AG04450 (cell line): ENCODE measurements around the gene CMTM5. TPM values are rescaled to one million over a fixed set of nuclear protein-coding genes. Genes with fewer than 3 reads are reported as not detected.
"Not testable (repeated sequence)": the region's sequence is repeated elsewhere in the genome, so short reads cannot be mapped to it uniquely, and the experiment has no call there.

ENCODE experiments used
- CTCF ChIA-PET: fragments of 300-600, 350-600 bp; formaldehyde crosslinking; extraction: SDS; loops from one replicate; lab custom pipeline; 2022; ENCODE audit warnings: antibody characterized with exemption, inconsistent platforms; lab: Charles Lee
- POLR2A ChIA-PET: fragments of 350-600 bp; formaldehyde crosslinking; extraction: SDS; loops from one replicate; lab custom pipeline; 2021; ENCODE audit warnings: antibody characterized with exemption, inconsistent platforms; lab: Yijun Ruan, JAX
- DNase-seq: peaks from one replicate; pipeline ENCODE4 v3.0.0-alpha.2; 2011; ENCODE audit warnings: low read depth, low spot score
- H3K27ac ChIP-seq: one replicate; pipeline ENCODE4 v1.5.1; 2012; ENCODE audit warnings: low read depth, low read length, control low read depth
- H3K27me3 ChIP-seq: one replicate; pipeline ENCODE4 v1.6.0; 2012; ENCODE audit warnings: low read length; ENCODE audit not compliant: control insufficient read depth, insufficient read depth
- H3K4me3 ChIP-seq: 2 replicates; pipeline ENCODE4 v1.5.1; 2011; ENCODE audit warnings: mild to moderate bottlenecking, low read depth, low read length, control low read depth
- H3K9me3 ChIP-seq: 2 replicates; pipeline ENCODE4 v1.5.1; 2012; ENCODE audit warnings: low read length; ENCODE audit not compliant: control insufficient read depth, insufficient read depth
- CTCF ChIP-seq: IDR thresholded peaks from 2 replicates; pipeline ENCODE4 v1.5.1; 2011; ENCODE audit warnings: low read depth, low read length, control low read depth, inconsistent platforms
- polyA plus RNA-seq: library from polyadenylated mRNA; depleted of rRNA; stranded (reverse); fragments of >200 nt; gene quantifications from 2 replicates; pipeline ENCODE4 v1.2.3, GENCODE V29; 2011

Gene CMTM5
- polyA plus RNA-seq, 1 experiment, result 0.37 TPM

GRCh38 chr14:23385244-23385641 lies 8.4 kb downstream of the CMTM5 start:
- Histone ChIP-seq H3K9me3 (no peaks in the 10 kb centered on the region), H3K4me3 (no peak overlapping the region), H3K27ac (no peak overlapping the region), H3K27me3 (peaks cover 34% of the 10 kb centered on the region)
- ChIA-PET POLR2A (no interaction called here), CTCF (interaction anchor here (0.5 kb wide), 1 partner anchor 94 kb away, joined by 3 read pairs; no protein-coding TSS in a partner anchor)
- no peak for DNase-seq
- no peak for TF ChIP-seq CTCF

- peaks cover 29% of the 10 kb centered on the region for H3K27me3 ChIP-seq
- H3K4me3 ChIP-seq, result no peak overlapping the region
- TF ChIP-seq CTCF, result no peak
- H3K27ac ChIP-seq, result no peak overlapping the region
- H3K9me3 ChIP-seq, result no peaks in the 10 kb centered on the region
- ChIA-PET CTCF (interaction anchor here (0.5 kb wide), 1 partner anchor 93 kb away, joined by 3 read pairs; no protein-coding TSS in a partner anchor), POLR2A (no interaction called here)
- no peak for DNase-seq
Measured at GRCh38 chr14:23385642-23386265, 8.9 kb downstream of the CMTM5 start.

- CTCF ChIA-PET, H3K9me3 ChIP-seq, H3K4me3 ChIP-seq, DNase-seq, H3K27ac ChIP-seq, POLR2A ChIA-PET: not testable (repeated sequence)
- H3K27me3 ChIP-seq, result peaks cover 29% of the 10 kb centered on the region
Measured at GRCh38 chr14:23386266-23386657, 9.4 kb downstream of the CMTM5 start.

- Histone ChIP-seq H3K9me3 (no peaks in the 10 kb centered on the region), H3K27ac (no peak overlapping the region), H3K4me3 (no peak overlapping the region), H3K27me3 (peaks cover 27% of the 10 kb centered on the region)
- POLR2A ChIA-PET, result no interaction called here
- no peak for DNase-seq
- CTCF ChIA-PET, result no interaction called here
- no peak for TF ChIP-seq CTCF
Measured at GRCh38 chr14:23386999-23387398, 10.2 kb downstream of the CMTM5 start.

- POLR2A ChIA-PET, result no interaction called here
- Histone ChIP-seq H3K9me3 (no peaks in the 10 kb centered on the region), H3K27ac (no peak overlapping the region), H3K4me3 (no peak overlapping the region), H3K27me3 (peaks cover 25% of the 10 kb centered on the region)
- CTCF ChIA-PET, result interaction anchor here (1.0 kb wide), 1 partner anchor 8 kb away, joined by 4 read pairs; no protein-coding TSS in a partner anchor
- no peak for TF ChIP-seq CTCF
- DNase-seq, result no peak
Measured at GRCh38 chr14:23387916-23388882, 11.4 kb downstream of the CMTM5 start.
